WTC11 (cell line): ENCODE results near the gene CLEC7A. TPM values are rescaled to one million over a fixed set of nuclear protein-coding genes. Genes with fewer than 3 reads are reported as not detected.

Experiments
- ATAC-seq: fragments of 200-7000 bp; cut with Tn5 transposase; 2 replicates; pipeline ENCODE4 v1.10.0; 2021; ENCODE audit warnings: mild to moderate bottlenecking, moderate library complexity
- CTCF ChIA-PET: fragments of 300-600 bp; sonication (Branson Sonifier 250); formaldehyde crosslinking; loops from one replicate; lab custom pipeline; 2021; ENCODE audit warnings: antibody characterized with exemption; lab: Charles Lee
- POLR2A ChIA-PET: fragments of 350-600 bp; sonication (Branson Sonifier 250); formaldehyde crosslinking; loops from one replicate; lab custom pipeline; 2021; ENCODE audit warnings: antibody characterized with exemption; lab: Charles Lee
- DNase-seq: peaks from one replicate; pipeline ENCODE4 v3.0.0; 2021; ENCODE audit warnings: low spot score
- H3K27ac Mint-ChIP-seq: 2 replicates; pipeline ENCODE4 v1.8.0; 2021; ENCODE audit warnings: mixed read lengths
- H3K27me3 Mint-ChIP-seq: 2 replicates; pipeline ENCODE4 v1.8.0; 2021; ENCODE audit warnings: low read depth, mild to moderate bottlenecking, moderate library complexity, mixed read lengths
- H3K36me3 Mint-ChIP-seq: 2 replicates; pipeline ENCODE4 v1.8.0; 2021; ENCODE audit warnings: mixed read lengths
- H3K4me1 Mint-ChIP-seq: 2 replicates; pipeline ENCODE4 v1.8.0; 2022; ENCODE audit warnings: mixed read lengths
- H3K4me3 Mint-ChIP-seq: 2 replicates; pipeline ENCODE4 v1.8.0; 2021; ENCODE audit warnings: mild to moderate bottlenecking, moderate library complexity, mixed read lengths
- H3K9me3 Mint-ChIP-seq: 2 replicates; pipeline ENCODE4 v1.8.0; 2021; ENCODE audit warnings: mixed read lengths
- ATF1 ChIP-seq: sonication (generic); formaldehyde crosslinking; IDR thresholded peaks from 2 replicates; pipeline ENCODE4 v1.8.1; 2023; ENCODE audit warnings: mild to moderate bottlenecking, moderate library complexity, missing genetic modification reagents
- CDX4 ChIP-seq: fragments of 250-450 bp; sonication (Bioruptor Pico); IDR thresholded peaks from 2 replicates; pipeline ENCODE4 v1.9.0; 2021; ENCODE audit warnings: moderate library complexity, mild to moderate bottlenecking, inconsistent platforms, borderline replicate concordance
- CREM ChIP-seq: sonication (generic); formaldehyde crosslinking; IDR thresholded peaks from 2 replicates; pipeline ENCODE4 v1.8.1; 2022; ENCODE audit warnings: mild to moderate bottlenecking, missing genetic modification reagents, moderate library complexity
- E2F5 ChIP-seq: sonication (generic); formaldehyde crosslinking; IDR thresholded peaks from 2 replicates; pipeline ENCODE4 v1.8.1; 2022; ENCODE audit warnings: mild to moderate bottlenecking, moderate library complexity, missing genetic modification reagents
- EMX1 ChIP-seq: fragments of 250-450 bp; sonication (Bioruptor Pico); IDR thresholded peaks from 2 replicates; pipeline ENCODE4 v1.8.0; 2021; ENCODE audit warnings: mild to moderate bottlenecking
- GRHL2 ChIP-seq: fragments of 250-450 bp; sonication (Bioruptor Pico); IDR thresholded peaks from 2 replicates; pipeline ENCODE4 v1.8.0; 2022; ENCODE audit warnings: mild to moderate bottlenecking, moderate library complexity; ENCODE audit not compliant: insufficient replicate concordance, severe bottlenecking
- GTF2I ChIP-seq: fragments of 250-450 bp; sonication (Bioruptor Pico); conservative IDR thresholded peaks from 2 replicates; pipeline ENCODE4 v1.4.0; 2021; ENCODE audit warnings: mild to moderate bottlenecking
- KAT7 ChIP-seq: sonication (generic); formaldehyde crosslinking; IDR thresholded peaks from 2 replicates; pipeline ENCODE4 v1.8.1; 2023; ENCODE audit warnings: missing genetic modification reagents, mild to moderate bottlenecking, borderline replicate concordance
- MXD4 ChIP-seq: fragments of 250-450 bp; sonication (Bioruptor Pico); IDR thresholded peaks from 2 replicates; pipeline ENCODE4 v1.8.0; 2021; ENCODE audit warnings: mild to moderate bottlenecking, moderate library complexity, borderline replicate concordance
- PREB ChIP-seq: sonication (generic); formaldehyde crosslinking; IDR thresholded peaks from 2 replicates; pipeline ENCODE4 v1.8.1; 2022; ENCODE audit warnings: mild to moderate bottlenecking, missing genetic modification reagents, moderate library complexity, borderline replicate concordance
- RORB ChIP-seq: fragments of 250-450 bp; sonication (Bioruptor Pico); IDR thresholded peaks from 2 replicates; pipeline ENCODE4 v1.9.0; 2021; ENCODE audit warnings: mild to moderate bottlenecking
- SP1 ChIP-seq: sonication (generic); formaldehyde crosslinking; conservative IDR thresholded peaks from 2 replicates; pipeline ENCODE4 v1.8.1; 2022; ENCODE audit warnings: missing genetic modification reagents
- TEAD1 ChIP-seq: sonication (generic); formaldehyde crosslinking; IDR thresholded peaks from 2 replicates; pipeline ENCODE4 v1.8.0; 2022; ENCODE audit warnings: mild to moderate bottlenecking, missing genetic modification reagents
- TEAD4 ChIP-seq: sonication (generic); formaldehyde crosslinking; IDR thresholded peaks from 2 replicates; pipeline ENCODE4 v1.8.0; 2022; ENCODE audit warnings: mild to moderate bottlenecking, missing genetic modification reagents
- TP53 ChIP-seq: sonication (generic); formaldehyde crosslinking; IDR thresholded peaks from 2 replicates; pipeline ENCODE4 v1.8.1; 2023; ENCODE audit warnings: mild to moderate bottlenecking, missing genetic modification reagents
- ZNF317 ChIP-seq: sonication (generic); formaldehyde crosslinking; IDR thresholded peaks from 2 replicates; pipeline ENCODE4 v1.8.1; 2023; ENCODE audit warnings: low read depth, mild to moderate bottlenecking, moderate library complexity, missing genetic modification reagents, borderline replicate concordance
- ZNF416 ChIP-seq: fragments of 250-450 bp; sonication (Bioruptor Pico); IDR thresholded peaks from 2 replicates; pipeline ENCODE4 v1.9.0; 2021; ENCODE audit warnings: mild to moderate bottlenecking, inconsistent platforms
- ZNF423 ChIP-seq: fragments of 250-450 bp; sonication (Bioruptor Pico); IDR thresholded peaks from 2 replicates; pipeline ENCODE4 v2.1.2; 2022; ENCODE audit warnings: mild to moderate bottlenecking, moderate library complexity
- total RNA-seq: library from RNA; stranded (reverse); gene quantifications from 3 replicates; pipeline ENCODE4 v1.2.3, GENCODE V29; 2021
- TF ChIP-seq, protein P1 (sequence below): fragments of 250-450 bp; sonication (Bioruptor Pico); IDR thresholded peaks from 2 replicates; pipeline ENCODE4 v1.9.0; 2021; ENCODE audit warnings: mild to moderate bottlenecking
- TF ChIP-seq, protein P2 (sequence below): fragments of 250-450 bp; sonication (Bioruptor Pico); IDR thresholded peaks from 2 replicates; pipeline ENCODE4 v1.9.0; 2021; ENCODE audit warnings: mild to moderate bottlenecking, borderline replicate concordance
- TF ChIP-seq, protein P3 (sequence below): sonication (generic); formaldehyde crosslinking; IDR thresholded peaks from 2 replicates; pipeline ENCODE4 v1.8.1; 2023; ENCODE audit warnings: mild to moderate bottlenecking, missing genetic modification reagents

Gene CLEC7A
- total RNA-seq, 1 experiment from 2014 or later: 0.48 TPM

- no peak for TF ChIP-seq CDX4 (CRISPR knock-in tag)
- no peak for TF ChIP-seq SP1 (CRISPR knock-in tag)
- TF ChIP-seq ZNF416 (CRISPR knock-in tag): no peak
These were observed 40.2 kb upstream of the CLEC7A start (continued) for GRCh38 chr12:10170216-10170615.

GRCh38 chr12:10169104-10169503 lies 39.1 kb upstream of the CLEC7A start:
- POLR2A ChIA-PET: no interaction called here
- DNase-seq (no peak), ATAC-seq (no peak)
- Mint-ChIP-seq H3K27me3 (no peaks in the 10 kb centered on the region; the same call in 1 of the 2 replicates), H3K27ac (no peak overlapping the region), H3K4me3 (no peak overlapping the region), H3K36me3 (no peaks in the 10 kb centered on the region), H3K9me3 (no peaks in the 10 kb centered on the region), H3K4me1 (no peaks in the 10 kb centered on the region)
- CTCF ChIA-PET: interaction anchor here (0.5 to 1.9 kb wide), 2 partner anchors 16 to 289 kb away, joined by 3 to 7 read pairs; no protein-coding TSS in a partner anchor
- TF ChIP-seq RORB (CRISPR knock-in tag) (no peak), CREM (CRISPR knock-in tag) (no peak), SP1 (CRISPR knock-in tag) (no peak), CDX4 (CRISPR knock-in tag) (no peak), PREB (CRISPR knock-in tag) (no peak), ZNF423 (CRISPR knock-in tag) (no peak), TEAD4 (no peak), EMX1 (CRISPR knock-in tag) (no peak), ZNF317 (CRISPR knock-in tag) (no peak), KAT7 (CRISPR knock-in tag) (no peak), TP53 (CRISPR knock-in tag) (no peak)
- TF ChIP-seq, protein P1, sequence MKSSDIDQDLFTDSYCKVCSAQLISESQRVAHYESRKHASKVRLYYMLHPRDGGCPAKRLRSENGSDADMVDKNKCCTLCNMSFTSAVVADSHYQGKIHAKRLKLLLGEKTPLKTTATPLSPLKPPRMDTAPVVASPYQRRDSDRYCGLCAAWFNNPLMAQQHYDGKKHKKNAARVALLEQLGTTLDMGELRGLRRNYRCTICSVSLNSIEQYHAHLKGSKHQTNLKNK (CRISPR knock-in tag): no peak

DNA sequence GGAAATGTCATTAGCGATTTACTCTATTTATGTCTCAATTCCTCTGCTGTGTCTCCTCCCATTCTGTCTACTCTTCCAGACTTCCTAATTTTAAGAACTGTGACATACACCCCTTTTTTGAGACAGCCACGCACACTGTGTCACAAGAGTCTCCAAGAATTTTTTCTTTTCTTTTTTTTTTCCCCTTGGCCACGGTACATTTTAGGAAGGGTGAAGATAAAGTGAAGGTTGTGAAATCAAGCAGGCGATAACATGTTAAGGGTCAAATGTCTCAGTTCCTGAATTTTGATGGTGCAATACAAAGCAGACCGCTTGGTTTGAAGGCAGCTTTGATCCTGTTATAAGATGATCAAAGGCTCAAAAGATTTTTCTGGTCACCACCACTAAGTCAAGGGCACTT lies 37.6 kb upstream of the CLEC7A start:
- CTCF ChIA-PET: no interaction called here
- POLR2A ChIA-PET: no interaction called here
- TF ChIP-seq KAT7 (CRISPR knock-in tag) (no peak), TEAD4 (no peak), E2F5 (no peak), MXD4 (no peak), TEAD1 (CRISPR knock-in tag) (no peak), GTF2I (CRISPR knock-in tag) (no peak), CREM (CRISPR knock-in tag) (no peak), ATF1 (CRISPR knock-in tag) (no peak), GRHL2 (no peak), PREB (CRISPR knock-in tag) (no peak)
- TF ChIP-seq, protein P2, sequence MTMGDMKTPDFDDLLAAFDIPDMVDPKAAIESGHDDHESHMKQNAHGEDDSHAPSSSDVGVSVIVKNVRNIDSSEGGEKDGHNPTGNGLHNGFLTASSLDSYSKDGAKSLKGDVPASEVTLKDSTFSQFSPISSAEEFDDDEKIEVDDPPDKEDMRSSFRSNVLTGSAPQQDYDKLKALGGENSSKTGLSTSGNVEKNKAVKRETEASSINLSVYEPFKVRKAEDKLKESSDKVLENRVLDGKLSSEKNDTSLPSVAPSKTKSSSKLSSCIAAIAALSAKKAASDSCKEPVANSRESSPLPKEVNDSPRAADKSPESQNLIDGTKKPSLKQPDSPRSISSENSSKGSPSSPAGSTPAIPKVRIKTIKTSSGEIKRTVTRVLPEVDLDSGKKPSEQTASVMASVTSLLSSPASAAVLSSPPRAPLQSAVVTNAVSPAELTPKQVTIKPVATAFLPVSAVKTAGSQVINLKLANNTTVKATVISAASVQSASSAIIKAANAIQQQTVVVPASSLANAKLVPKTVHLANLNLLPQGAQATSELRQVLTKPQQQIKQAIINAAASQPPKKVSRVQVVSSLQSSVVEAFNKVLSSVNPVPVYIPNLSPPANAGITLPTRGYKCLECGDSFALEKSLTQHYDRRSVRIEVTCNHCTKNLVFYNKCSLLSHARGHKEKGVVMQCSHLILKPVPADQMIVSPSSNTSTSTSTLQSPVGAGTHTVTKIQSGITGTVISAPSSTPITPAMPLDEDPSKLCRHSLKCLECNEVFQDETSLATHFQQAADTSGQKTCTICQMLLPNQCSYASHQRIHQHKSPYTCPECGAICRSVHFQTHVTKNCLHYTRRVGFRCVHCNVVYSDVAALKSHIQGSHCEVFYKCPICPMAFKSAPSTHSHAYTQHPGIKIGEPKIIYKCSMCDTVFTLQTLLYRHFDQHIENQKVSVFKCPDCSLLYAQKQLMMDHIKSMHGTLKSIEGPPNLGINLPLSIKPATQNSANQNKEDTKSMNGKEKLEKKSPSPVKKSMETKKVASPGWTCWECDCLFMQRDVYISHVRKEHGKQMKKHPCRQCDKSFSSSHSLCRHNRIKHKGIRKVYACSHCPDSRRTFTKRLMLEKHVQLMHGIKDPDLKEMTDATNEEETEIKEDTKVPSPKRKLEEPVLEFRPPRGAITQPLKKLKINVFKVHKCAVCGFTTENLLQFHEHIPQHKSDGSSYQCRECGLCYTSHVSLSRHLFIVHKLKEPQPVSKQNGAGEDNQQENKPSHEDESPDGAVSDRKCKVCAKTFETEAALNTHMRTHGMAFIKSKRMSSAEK (CRISPR knock-in tag): no peak
- TF ChIP-seq, protein P3, sequence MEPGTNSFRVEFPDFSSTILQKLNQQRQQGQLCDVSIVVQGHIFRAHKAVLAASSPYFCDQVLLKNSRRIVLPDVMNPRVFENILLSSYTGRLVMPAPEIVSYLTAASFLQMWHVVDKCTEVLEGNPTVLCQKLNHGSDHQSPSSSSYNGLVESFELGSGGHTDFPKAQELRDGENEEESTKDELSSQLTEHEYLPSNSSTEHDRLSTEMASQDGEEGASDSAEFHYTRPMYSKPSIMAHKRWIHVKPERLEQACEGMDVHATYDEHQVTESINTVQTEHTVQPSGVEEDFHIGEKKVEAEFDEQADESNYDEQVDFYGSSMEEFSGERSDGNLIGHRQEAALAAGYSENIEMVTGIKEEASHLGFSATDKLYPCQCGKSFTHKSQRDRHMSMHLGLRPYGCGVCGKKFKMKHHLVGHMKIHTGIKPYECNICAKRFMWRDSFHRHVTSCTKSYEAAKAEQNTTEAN (CRISPR knock-in tag): no peak

More for the DNA sequence above, 37.6 kb upstream of the CLEC7A start:
- Mint-ChIP-seq H3K27me3 (no peaks in the 10 kb centered on the region; the same call in 1 of the 2 replicates), H3K9me3 (no peaks in the 10 kb centered on the region), H3K36me3 (no peaks in the 10 kb centered on the region), H3K27ac (no peak overlapping the region), H3K4me3 (no peak overlapping the region), H3K4me1 (no peaks in the 10 kb centered on the region)
- DNase-seq: no peak
- no peak for ATAC-seq
